A549 (cell line): ENCODE results near the gene SF1. TPM values are rescaled to one million over a fixed set of nuclear protein-coding genes. Genes with fewer than 3 reads are reported as not detected.

Source experiments
- ATAC-seq, 2 experiments: fragments of 200-7000 bp in 1 of 2; fragments of >200 bp in 1 of 2; cut with Nextera tagmentation in 1 of 2; cut with Tn5 transposase in 1 of 2; 3 replicates each; pipeline versions ENCODE4 v1.8.0 to v1.9.1; 2018 to 2020; ENCODE audit warnings: mild to moderate bottlenecking in 1 of 2, moderate library complexity in 1 of 2
- CTCF ChIA-PET: fragments of 300-600 bp; sonication (Branson Sonifier 250); formaldehyde crosslinking; extraction: SDS; loops from one replicate; lab custom pipeline; 2021; ENCODE audit warnings: antibody characterized with exemption, inconsistent platforms; lab: Yijun Ruan, JAX
- POLR2A ChIA-PET: fragments of 350-600 bp; formaldehyde crosslinking; extraction: SDS; loops from one replicate; lab custom pipeline; 2021; ENCODE audit warnings: antibody characterized with exemption, inconsistent platforms; lab: Yijun Ruan, JAX
- DNase-seq, 2 experiments: peaks; one replicate each; pipeline versions ENCODE4 v3.0.0 to v3.0.0-alpha.2; 2011 to 2016; ENCODE audit warnings: low read depth in 1 of 2, low spot score in 1 of 2
- FAIRE-seq: peaks from 2 replicates; lab custom pipeline; 2011; peaks lifted over from hg19 to GRCh38; lab: Jason Lieb, UNC
- H3K27ac ChIP-seq, 2 experiments: fragments of >200 bp; sonication (Bioruptor Twin); formaldehyde crosslinking; 3 replicates each; pipeline ENCODE4 v1.5.1; 2016 to 2017
- H3K4me1 ChIP-seq: fragments of >200 bp; sonication (Bioruptor Twin); formaldehyde crosslinking; 3 replicates; pipeline ENCODE4 v1.6.1; 2016
- H3K4me2 ChIP-seq: fragments of >200 bp; sonication (Bioruptor Twin); formaldehyde crosslinking; 3 replicates; pipeline ENCODE4 v1.6.1; 2016
- H3K4me3 ChIP-seq: fragments of >200 bp; sonication (Bioruptor Twin); formaldehyde crosslinking; 3 replicates; pipeline ENCODE4 v1.5.1; 2016
- H3K9me3 ChIP-seq: fragments of >200 bp; sonication (Bioruptor Twin); formaldehyde crosslinking; 3 replicates; pipeline ENCODE4 v1.6.1; 2016
- CEBPB ChIP-seq, 2 experiments: fragments of >200 bp in 1 of 2; sonication (Bioruptor Twin) in 1 of 2; formaldehyde crosslinking in 1 of 2; IDR thresholded peaks; 2 replicates each; pipeline ENCODE4 v1.6.1; 2012 to 2016
- CHD2 ChIP-seq: fragments of 150-350 bp; IDR thresholded peaks from 2 replicates; pipeline ENCODE4 v1.6.1; 2014; ENCODE audit warnings: low read length; ENCODE audit not compliant: partially characterized antibody
- CHD4 ChIP-seq: fragments of 200-600 bp; sonication (generic); IDR thresholded peaks from 2 replicates; pipeline ENCODE4 v1.6.1; 2016; ENCODE audit warnings: antibody characterized with exemption, mild to moderate bottlenecking, borderline replicate concordance
- EHMT2 ChIP-seq: fragments of 200-600 bp; sonication (generic); IDR thresholded peaks from 2 replicates; pipeline ENCODE4 v1.6.1; 2016; ENCODE audit warnings: antibody characterized with exemption, low read depth, mild to moderate bottlenecking, moderate library complexity
- FOSL2 ChIP-seq, 2 experiments: fragments of 450-650 bp in 1 of 2; fragments of >200 bp in 1 of 2; sonication (Bioruptor Twin) in 1 of 2; formaldehyde crosslinking; IDR thresholded peaks; 2 replicates each; pipeline versions ENCODE4 v1.5.0 to v1.6.1; 2016 to 2020; ENCODE audit warnings: mild to moderate bottlenecking in 1 of 2, moderate library complexity in 1 of 2
- FOXS1 ChIP-seq: fragments of 250-450 bp; sonication (Bioruptor Pico); IDR thresholded peaks from 2 replicates; pipeline ENCODE4 v1.5.0; 2020; ENCODE audit warnings: mild to moderate bottlenecking, moderate library complexity
- HDAC2 ChIP-seq: fragments of 200-600 bp; sonication (generic); IDR thresholded peaks from 2 replicates; pipeline ENCODE4 v1.6.1; 2016
- HEYL ChIP-seq: fragments of 250-450 bp; sonication (Bioruptor Pico); IDR thresholded peaks from 2 replicates; pipeline ENCODE4 v1.8.0; 2021; ENCODE audit warnings: mild to moderate bottlenecking, moderate library complexity
- HOXA7 ChIP-seq: fragments of 250-450 bp; sonication (Bioruptor Pico); IDR thresholded peaks from 2 replicates; pipeline ENCODE4 v1.5.0; 2020; ENCODE audit warnings: mild to moderate bottlenecking, moderate library complexity
- KDM5A ChIP-seq: fragments of 200-600 bp; sonication (generic); IDR thresholded peaks from 2 replicates; pipeline ENCODE4 v1.6.1; 2016; ENCODE audit warnings: antibody characterized with exemption, mild to moderate bottlenecking
- MAFK ChIP-seq: fragments of 450-650 bp; IDR thresholded peaks from 2 replicates; pipeline ENCODE4 v1.6.1; 2014; ENCODE audit not compliant: partially characterized antibody
- MAZ ChIP-seq: fragments of 150-350 bp; IDR thresholded peaks from 2 replicates; pipeline ENCODE4 v1.6.1; 2014; ENCODE audit warnings: antibody characterized with exemption, low read depth, low read length, borderline replicate concordance
- MYC ChIP-seq: IDR thresholded peaks from 2 replicates; pipeline ENCODE4 v1.6.1; 2012; ENCODE audit warnings: mild to moderate bottlenecking, inconsistent platforms, low read length, improper control_type of control experiment, borderline replicate concordance
- NPAS2 ChIP-seq: fragments of 250-450 bp; sonication (Bioruptor Pico); IDR thresholded peaks from 2 replicates; pipeline ENCODE4 v1.8.0; 2022; ENCODE audit warnings: mild to moderate bottlenecking, moderate library complexity, borderline replicate concordance
- NR3C1 ChIP-seq: fragments of >200 bp; sonication (Bioruptor Twin); formaldehyde crosslinking; IDR thresholded peaks from 3 replicates; pipeline ENCODE4 v1.6.1; 2017
- PHF8 ChIP-seq: fragments of 200-600 bp; sonication (generic); IDR thresholded peaks from 2 replicates; pipeline ENCODE4 v1.6.1; 2016; ENCODE audit warnings: low read depth, mild to moderate bottlenecking, antibody characterized with exemption, moderate library complexity, borderline replicate concordance
- RARB ChIP-seq: fragments of 250-450 bp; sonication (Bioruptor Pico); IDR thresholded peaks from 2 replicates; pipeline ENCODE4 v1.8.0; 2021; ENCODE audit warnings: mild to moderate bottlenecking, moderate library complexity
- RNF2 ChIP-seq: fragments of 200-600 bp; sonication (generic); IDR thresholded peaks from 2 replicates; pipeline ENCODE4 v1.6.1; 2016; ENCODE audit warnings: low read depth, mild to moderate bottlenecking, antibody characterized with exemption, moderate library complexity, borderline replicate concordance
- ZFP36 ChIP-seq: fragments of 450-650 bp; IDR thresholded peaks from 2 replicates; pipeline ENCODE4 v1.6.1; 2014; ENCODE audit warnings: borderline replicate concordance; ENCODE audit not compliant: partially characterized antibody
- WGBS: methylation state at CpG from one replicate; pipeline ENCODE4 v1.1.6; 2017; ENCODE audit errors: missing lambda C conversion rate; 5-methylcytosine and 5-hydroxymethylcytosine counted together
- polyA plus RNA-seq, 4 experiments: library from polyadenylated mRNA; depleted of rRNA in 3 of 4; stranded (reverse); fragments of >200 nt; fragmentation: RNase III in 1 of 4; extraction: RNeasy Plus Mini Kit Qiagen cat#74134 plus additional on column Dnase treatment in 1 of 4; gene quantifications; 2 replicates in 3 of 4; 3 replicates in 1 of 4; pipeline ENCODE4 v1.2.3, GENCODE V29; 2011 to 2017
- TF ChIP-seq, protein P1 (sequence below): IDR thresholded peaks from 2 replicates; pipeline ENCODE4 v1.6.1; 2012
- TF ChIP-seq, protein P2 (sequence below): fragments of 450-650 bp; IDR thresholded peaks from 2 replicates; pipeline ENCODE4 v1.6.1; 2014; ENCODE audit warnings: antibody characterized with exemption
- TF ChIP-seq, protein P3 (sequence below): fragments of 200-600 bp; sonication (generic); IDR thresholded peaks from 2 replicates; pipeline ENCODE4 v1.6.1; 2016; ENCODE audit warnings: antibody characterized with exemption, mild to moderate bottlenecking, moderate library complexity
- TF ChIP-seq, protein P4 (sequence below): fragments of 250-450 bp; sonication (Bioruptor Pico); IDR thresholded peaks from 2 replicates; pipeline ENCODE4 v1.5.0; 2020; ENCODE audit warnings: low read depth, mild to moderate bottlenecking, moderate library complexity
- TF ChIP-seq, protein P5 (sequence below): fragments of 150-350 bp; IDR thresholded peaks from 2 replicates; pipeline ENCODE4 v1.6.1; 2014; ENCODE audit warnings: low read depth, mild to moderate bottlenecking, low read length

Gene SF1
- polyA plus RNA-seq, 2 of the 4 experiments (the other 2 are of a cell fraction), result 104 to 310 TPM

DNA sequence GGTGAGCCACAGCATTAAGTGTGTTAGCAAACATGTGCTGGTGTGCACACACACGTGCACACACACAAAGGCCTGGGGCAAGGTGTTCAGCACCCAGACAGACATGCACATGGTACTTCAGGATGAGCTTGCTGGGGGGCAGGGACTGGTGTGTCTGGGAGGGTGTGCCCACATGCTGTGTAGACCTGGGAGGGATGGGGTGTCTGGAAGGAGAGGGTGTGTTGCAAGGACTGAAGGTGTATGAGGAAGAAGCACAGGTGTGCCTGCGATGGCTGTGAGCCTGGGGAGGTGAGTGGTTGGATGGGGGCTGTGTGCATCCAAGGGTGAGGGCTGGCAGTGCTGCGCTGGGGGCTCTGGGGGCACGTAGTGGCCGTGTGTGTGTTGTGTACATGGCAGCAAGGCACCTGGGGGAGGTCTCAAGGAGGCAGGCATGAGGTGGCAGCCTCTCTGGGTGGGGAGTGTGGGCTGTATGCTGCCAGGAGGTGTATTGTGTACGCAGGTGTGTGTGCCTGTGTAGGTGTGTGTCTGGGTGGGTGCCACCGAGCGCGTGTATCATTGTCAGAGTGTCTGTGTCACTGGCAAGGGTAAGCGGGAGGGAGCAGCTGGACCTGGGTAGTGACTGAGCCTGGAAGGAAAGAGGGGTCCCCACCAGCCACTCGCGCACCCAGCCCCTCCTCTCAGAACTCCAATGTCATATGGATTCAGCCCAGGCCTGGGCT, 57.5 kb downstream of the SF1 start:
- POLR2A ChIA-PET, result no interaction called here
- ATAC-seq (no peak), FAIRE-seq (no peak), DNase-seq (no peak)
- CTCF ChIA-PET, result interaction anchor here (0.6 to 8.1 kb wide), 7 partner anchors 22 to 271 kb away, joined by 3 to 48 read pairs (median 4); partner anchors contain the start of gene RASGRP2
- Histone ChIP-seq H3K4me1 (peaks cover 18% of the 10 kb centered on the region; the same call in 2 of the 3 replicates), H3K27ac (no peak overlapping the region), H3K9me3 (no peaks in the 10 kb centered on the region), H3K4me3 (no peak overlapping the region), H3K4me2 (no peak overlapping the region)
- WGBS, result 31% methylated on average over 10 of the region's 12 CpGs
- TF ChIP-seq, protein P1, sequence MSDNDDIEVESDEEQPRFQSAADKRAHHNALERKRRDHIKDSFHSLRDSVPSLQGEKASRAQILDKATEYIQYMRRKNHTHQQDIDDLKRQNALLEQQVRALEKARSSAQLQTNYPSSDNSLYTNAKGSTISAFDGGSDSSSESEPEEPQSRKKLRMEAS, result no peak
- TF ChIP-seq RARB, result no peak
- TF ChIP-seq PHF8, result no peak
- TF ChIP-seq NPAS2, result no peak
- no peak for TF ChIP-seq NR3C1
- TF ChIP-seq CHD2, result no peak
- no peak for TF ChIP-seq RNF2

DNA sequence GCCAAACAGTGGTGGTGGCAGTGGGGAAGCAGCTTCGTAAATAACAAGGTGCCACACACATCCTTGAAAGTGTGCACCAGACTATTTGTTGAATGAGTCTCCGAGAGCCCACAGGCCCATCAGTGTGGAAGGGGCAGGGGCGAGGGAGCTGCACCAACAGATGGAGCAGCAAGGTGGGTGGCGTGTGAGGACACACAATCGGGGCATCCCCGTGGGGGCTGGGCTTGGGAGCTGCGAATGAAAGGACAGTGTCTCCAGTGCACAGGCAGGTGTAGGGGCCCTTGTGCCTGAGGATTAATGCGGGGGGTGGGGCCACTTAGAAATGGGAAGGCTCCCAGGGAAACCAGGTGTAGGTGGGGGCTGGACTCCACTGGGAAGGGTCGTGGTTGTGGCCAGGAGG, 58.2 kb downstream of the SF1 start:
- WGBS, result 29% methylated on average over 8 of the region's 9 CpGs
- FAIRE-seq (no peak), ATAC-seq (no peak), DNase-seq (no peak)
- Histone ChIP-seq H3K9me3 (no peaks in the 10 kb centered on the region), H3K4me1 (peaks cover 16% of the 10 kb centered on the region; the same call in 2 of the 3 replicates), H3K4me2 (no peak overlapping the region), H3K27ac (no peak overlapping the region), H3K4me3 (no peak overlapping the region)
- ChIA-PET POLR2A (no interaction called here), CTCF (interaction anchor here (0.6 to 8.1 kb wide), 7 partner anchors 13 to 271 kb away, joined by 3 to 48 read pairs (median 6); no protein-coding TSS in a partner anchor)
- TF ChIP-seq, protein P2, sequence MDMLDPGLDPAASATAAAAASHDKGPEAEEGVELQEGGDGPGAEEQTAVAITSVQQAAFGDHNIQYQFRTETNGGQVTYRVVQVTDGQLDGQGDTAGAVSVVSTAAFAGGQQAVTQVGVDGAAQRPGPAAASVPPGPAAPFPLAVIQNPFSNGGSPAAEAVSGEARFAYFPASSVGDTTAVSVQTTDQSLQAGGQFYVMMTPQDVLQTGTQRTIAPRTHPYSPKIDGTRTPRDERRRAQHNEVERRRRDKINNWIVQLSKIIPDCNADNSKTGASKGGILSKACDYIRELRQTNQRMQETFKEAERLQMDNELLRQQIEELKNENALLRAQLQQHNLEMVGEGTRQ, result no peak
- TF ChIP-seq, protein P3, sequence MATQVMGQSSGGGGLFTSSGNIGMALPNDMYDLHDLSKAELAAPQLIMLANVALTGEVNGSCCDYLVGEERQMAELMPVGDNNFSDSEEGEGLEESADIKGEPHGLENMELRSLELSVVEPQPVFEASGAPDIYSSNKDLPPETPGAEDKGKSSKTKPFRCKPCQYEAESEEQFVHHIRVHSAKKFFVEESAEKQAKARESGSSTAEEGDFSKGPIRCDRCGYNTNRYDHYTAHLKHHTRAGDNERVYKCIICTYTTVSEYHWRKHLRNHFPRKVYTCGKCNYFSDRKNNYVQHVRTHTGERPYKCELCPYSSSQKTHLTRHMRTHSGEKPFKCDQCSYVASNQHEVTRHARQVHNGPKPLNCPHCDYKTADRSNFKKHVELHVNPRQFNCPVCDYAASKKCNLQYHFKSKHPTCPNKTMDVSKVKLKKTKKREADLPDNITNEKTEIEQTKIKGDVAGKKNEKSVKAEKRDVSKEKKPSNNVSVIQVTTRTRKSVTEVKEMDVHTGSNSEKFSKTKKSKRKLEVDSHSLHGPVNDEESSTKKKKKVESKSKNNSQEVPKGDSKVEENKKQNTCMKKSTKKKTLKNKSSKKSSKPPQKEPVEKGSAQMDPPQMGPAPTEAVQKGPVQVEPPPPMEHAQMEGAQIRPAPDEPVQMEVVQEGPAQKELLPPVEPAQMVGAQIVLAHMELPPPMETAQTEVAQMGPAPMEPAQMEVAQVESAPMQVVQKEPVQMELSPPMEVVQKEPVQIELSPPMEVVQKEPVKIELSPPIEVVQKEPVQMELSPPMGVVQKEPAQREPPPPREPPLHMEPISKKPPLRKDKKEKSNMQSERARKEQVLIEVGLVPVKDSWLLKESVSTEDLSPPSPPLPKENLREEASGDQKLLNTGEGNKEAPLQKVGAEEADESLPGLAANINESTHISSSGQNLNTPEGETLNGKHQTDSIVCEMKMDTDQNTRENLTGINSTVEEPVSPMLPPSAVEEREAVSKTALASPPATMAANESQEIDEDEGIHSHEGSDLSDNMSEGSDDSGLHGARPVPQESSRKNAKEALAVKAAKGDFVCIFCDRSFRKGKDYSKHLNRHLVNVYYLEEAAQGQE, result no peak
- TF ChIP-seq HEYL (no peak), FOSL2 (IDR thresholded peaks at IDR 0.05) (no peak), FOSL2 (CRISPR knock-in tag; IDR thresholded peaks at IDR 0.05) (no peak), KDM5A (no peak), CHD2 (no peak), HDAC2 (no peak), EHMT2 (no peak), HOXA7 (CRISPR knock-in tag) (no peak), MYC (no peak), CHD4 (no peak), FOXS1 (CRISPR knock-in tag) (no peak), MAFK (no peak), ZFP36 (no peak), CEBPB (IDR thresholded peaks at IDR 0.05) (no peak), MAZ (no peak)
- TF ChIP-seq, protein P4, sequence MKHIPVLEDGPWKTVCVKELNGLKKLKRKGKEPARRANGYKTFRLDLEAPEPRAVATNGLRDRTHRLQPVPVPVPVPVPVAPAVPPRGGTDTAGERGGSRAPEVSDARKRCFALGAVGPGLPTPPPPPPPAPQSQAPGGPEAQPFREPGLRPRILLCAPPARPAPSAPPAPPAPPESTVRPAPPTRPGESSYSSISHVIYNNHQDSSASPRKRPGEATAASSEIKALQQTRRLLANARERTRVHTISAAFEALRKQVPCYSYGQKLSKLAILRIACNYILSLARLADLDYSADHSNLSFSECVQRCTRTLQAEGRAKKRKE, result no peak
- TF ChIP-seq, protein P5, sequence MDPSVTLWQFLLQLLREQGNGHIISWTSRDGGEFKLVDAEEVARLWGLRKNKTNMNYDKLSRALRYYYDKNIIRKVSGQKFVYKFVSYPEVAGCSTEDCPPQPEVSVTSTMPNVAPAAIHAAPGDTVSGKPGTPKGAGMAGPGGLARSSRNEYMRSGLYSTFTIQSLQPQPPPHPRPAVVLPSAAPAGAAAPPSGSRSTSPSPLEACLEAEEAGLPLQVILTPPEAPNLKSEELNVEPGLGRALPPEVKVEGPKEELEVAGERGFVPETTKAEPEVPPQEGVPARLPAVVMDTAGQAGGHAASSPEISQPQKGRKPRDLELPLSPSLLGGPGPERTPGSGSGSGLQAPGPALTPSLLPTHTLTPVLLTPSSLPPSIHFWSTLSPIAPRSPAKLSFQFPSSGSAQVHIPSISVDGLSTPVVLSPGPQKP, result no peak
- TF ChIP-seq, protein P1, result no peak
- TF ChIP-seq, all 56 proteins: peak for 0
